Neural progenitor cell (in vitro differentiated cells): Measurements from ENCODE around the gene LAMB4. TPM values are rescaled to one million over a fixed set of nuclear protein-coding genes. Genes with fewer than 3 reads are reported as not detected.

Source experiments
- DNase-seq: peaks from one replicate; pipeline ENCODE4 v3.0.0-alpha.2; 2016; ENCODE audit warnings: low spot score
- H2AFZ ChIP-seq: fragments of 200-600 bp; sonication (generic); replicated peaks from 2 replicates; pipeline ENCODE4 v1.6.1; 2016; ENCODE audit warnings: antibody characterized with exemption
- H3F3A ChIP-seq: fragments of 200-600 bp; sonication (generic); 2 replicates; pipeline ENCODE4 v1.6.1; 2016; ENCODE audit warnings: antibody characterized with exemption, low read depth
- H3K27ac ChIP-seq: fragments of 200-600 bp; sonication (generic); 2 replicates; pipeline ENCODE4 v1.5.1; 2016; ENCODE audit warnings: mild to moderate bottlenecking
- H3K27me3 ChIP-seq: fragments of 200-600 bp; sonication (generic); 2 replicates; pipeline ENCODE4 v1.6.1; 2016; ENCODE audit warnings: mild to moderate bottlenecking, moderate library complexity
- H3K36me3 ChIP-seq: fragments of 200-600 bp; sonication (generic); 2 replicates; pipeline ENCODE4 v1.5.1; 2016
- H3K4me1 ChIP-seq: fragments of 200-600 bp; sonication (generic); 2 replicates; pipeline ENCODE4 v1.6.1; 2016; ENCODE audit warnings: mixed run types
- H3K4me2 ChIP-seq: fragments of 200-600 bp; sonication (generic); 2 replicates; pipeline ENCODE4 v1.6.1; 2016
- H3K4me3 ChIP-seq: fragments of 200-600 bp; sonication (generic); 2 replicates; pipeline ENCODE4 v1.5.1; 2016
- H3K79me2 ChIP-seq: fragments of 200-600 bp; sonication (generic); 2 replicates; pipeline ENCODE4 v1.6.1; 2016; ENCODE audit warnings: low read depth
- H3K9ac ChIP-seq: fragments of 200-600 bp; sonication (generic); 2 replicates; pipeline ENCODE4 v1.6.1; 2016
- H3K9me3 ChIP-seq: fragments of 200-600 bp; sonication (generic); 2 replicates; pipeline ENCODE4 v1.5.1; 2016; ENCODE audit warnings: low read depth
- H4K20me1 ChIP-seq: fragments of 200-600 bp; sonication (generic); 2 replicates; pipeline ENCODE4 v1.6.1; 2016; ENCODE audit warnings: low read depth
- H3K27ac Mint-ChIP-seq: 3 replicates; pipeline ENCODE4 v1.8.0; 2021; ENCODE audit warnings: mixed read lengths
- H3K27me3 Mint-ChIP-seq: 2 replicates; pipeline ENCODE4 v1.8.0; 2022; ENCODE audit warnings: low read depth, mild to moderate bottlenecking, inconsistent platforms, moderate library complexity, mixed read lengths; ENCODE audit not compliant: insufficient read depth
- H3K36me3 Mint-ChIP-seq: 3 replicates; pipeline ENCODE4 v1.8.0; 2021; ENCODE audit warnings: mixed read lengths
- H3K4me1 Mint-ChIP-seq: 3 replicates; pipeline ENCODE4 v1.8.0; 2021; ENCODE audit warnings: mixed read lengths
- H3K4me3 Mint-ChIP-seq: 3 replicates; pipeline ENCODE4 v1.8.0; 2021; ENCODE audit warnings: mild to moderate bottlenecking, moderate library complexity, mixed read lengths
- H3K9me3 Mint-ChIP-seq: 3 replicates; pipeline ENCODE4 v1.8.0; 2020; ENCODE audit warnings: mixed read lengths
- CTCF ChIP-seq: fragments of 200-600 bp; sonication (generic); IDR thresholded peaks from 2 replicates; pipeline ENCODE4 v1.5.1; 2017; ENCODE audit warnings: antibody characterized with exemption, mild to moderate bottlenecking
- EZH2 ChIP-seq: fragments of 200-600 bp; sonication (generic); IDR thresholded peaks from 2 replicates; pipeline ENCODE4 v1.6.1; 2017; ENCODE audit warnings: antibody characterized with exemption, mild to moderate bottlenecking, moderate library complexity
- EZH2phosphoT487 ChIP-seq: fragments of 200-600 bp; sonication (generic); IDR thresholded peaks from 2 replicates; pipeline ENCODE4 v1.6.1; 2017; ENCODE audit warnings: antibody characterized with exemption
- total RNA-seq: library from RNA; depleted of rRNA; stranded (reverse); fragments of >200 nt; gene quantifications from 2 replicates; pipeline ENCODE4 v1.2.3, GENCODE V29; 2015; ENCODE audit warnings: low replicate concordance

The LAMB4 gene
- total RNA-seq, 1 donor from 2014 or later: not detected

GRCh38 chr7:108104324-108104723 is 25.8 kb downstream of the LAMB4 start:
- no peaks in the 10 kb centered on the region for H3K79me2 ChIP-seq
- no peaks in the 10 kb centered on the region for H3K4me1 ChIP-seq
- H3K4me3 ChIP-seq: no peak overlapping the region
- no peak overlapping the region for H2AFZ ChIP-seq
- Mint-ChIP-seq H3K27me3 (no peaks in the 10 kb centered on the region), H3K36me3 (no peaks in the 10 kb centered on the region), H3K9me3 (no peaks in the 10 kb centered on the region), H3K4me1 (no peaks in the 10 kb centered on the region), H3K27ac (no peak overlapping the region), H3K4me3 (no peak overlapping the region)
- H3K9me3 ChIP-seq: no peaks in the 10 kb centered on the region
- no peak overlapping the region for H3K4me2 ChIP-seq
- no peak overlapping the region for H3K9ac ChIP-seq
- no peaks in the 10 kb centered on the region for H4K20me1 ChIP-seq
- TF ChIP-seq EZH2phosphoT487 (no peak), EZH2 (no peak), CTCF (no peak)
- no peaks in the 10 kb centered on the region for H3K36me3 ChIP-seq
- no peaks in the 10 kb centered on the region for H3F3A ChIP-seq
- H3K27me3 ChIP-seq: no peaks in the 10 kb centered on the region
- DNase-seq: no peak
- H3K27ac ChIP-seq: no peak overlapping the region

- Histone ChIP-seq H3F3A (no peaks in the 10 kb centered on the region), H2AFZ (no peak overlapping the region), H3K9ac (no peak overlapping the region), H3K4me3 (no peak overlapping the region), H3K9me3 (no peaks in the 10 kb centered on the region), H3K27me3 (no peaks in the 10 kb centered on the region), H4K20me1 (no peaks in the 10 kb centered on the region), H3K4me2 (no peak overlapping the region), H3K36me3 (no peaks in the 10 kb centered on the region), H3K4me1 (no peaks in the 10 kb centered on the region), H3K79me2 (no peaks in the 10 kb centered on the region), H3K27ac (no peak overlapping the region)
- TF ChIP-seq CTCF (no peak), EZH2 (no peak), EZH2phosphoT487 (no peak)
- Mint-ChIP-seq H3K36me3 (no peaks in the 10 kb centered on the region), H3K4me3 (no peak overlapping the region), H3K4me1 (no peaks in the 10 kb centered on the region), H3K27me3 (no peaks in the 10 kb centered on the region), H3K9me3 (no peaks in the 10 kb centered on the region), H3K27ac (no peak overlapping the region)
- no peak for DNase-seq
These were observed 26.4 kb downstream of the LAMB4 start for GRCh38 chr7:108103558-108104298.

GRCh38 chr7:108102671-108103312 is 27.4 kb downstream of the LAMB4 start:
- Histone ChIP-seq H3K79me2 (no peaks in the 10 kb centered on the region), H3K27ac (no peak overlapping the region), H3F3A (no peaks in the 10 kb centered on the region), H3K36me3 (no peaks in the 10 kb centered on the region), H3K4me1 (no peaks in the 10 kb centered on the region), H3K9ac (no peak overlapping the region), H3K4me2 (no peak overlapping the region), H3K9me3 (no peaks in the 10 kb centered on the region), H3K27me3 (no peaks in the 10 kb centered on the region), H3K4me3 (no peak overlapping the region), H4K20me1 (no peaks in the 10 kb centered on the region), H2AFZ (peak overlapping the region; percentile 32)
- no peak overlapping the region for H3K27ac Mint-ChIP-seq
- TF ChIP-seq EZH2 (no peak), EZH2phosphoT487 (no peak), CTCF (no peak)
- no peaks in the 10 kb centered on the region for H3K36me3 Mint-ChIP-seq
- DNase-seq: no peak
- H3K4me1 Mint-ChIP-seq: no peaks in the 10 kb centered on the region
- no peak overlapping the region for H3K4me3 Mint-ChIP-seq
- H3K9me3 Mint-ChIP-seq: no peaks in the 10 kb centered on the region
- no peaks in the 10 kb centered on the region for H3K27me3 Mint-ChIP-seq
